UCSD-AML1 (cell line): ENCODE results near the gene UTP14A.
"Not testable (repeated sequence)": the region's sequence is repeated elsewhere in the genome, so short reads cannot be mapped to it uniquely, and the experiment has no call there.

Experiments
- DNase-seq: peaks from one replicate; lab custom pipeline; 2025; ENCODE audit not compliant: unreplicated experiment; lab: John Stamatoyannopoulos, UW

The UTP14A gene

GRCh38 chrX:129905787-129906580 lies at the start of gene UTP14A:
Gene UTP14A, plus strand, starts transcription at chrX:129906164. Its CDS starts 47 bp downstream, at chrX:129906211.
- DNase-seq, result peak; percentile 82

- not testable (repeated sequence) for DNase-seq
Measured at GRCh38 chrX:129859134-129859533, 46.8 kb upstream of the UTP14A start.

- DNase-seq, result not testable (repeated sequence)
Measured at GRCh38 chrX:129866321-129866720, 39.6 kb upstream of the UTP14A start.

- DNase-seq, result no peak
Measured at GRCh38 chrX:129872524-129872923, 33.4 kb upstream of the UTP14A start.

GRCh38 chrX:129875669-129876068 lies 30.3 kb upstream of the UTP14A start:
- no peak for DNase-seq

- DNase-seq, result no peak
Measured at GRCh38 chrX:129876771-129877305, 29.1 kb upstream of the UTP14A start.

GRCh38 chrX:129877401-129877800 lies 28.6 kb upstream of the UTP14A start:
- DNase-seq, result no peak

- no peak for DNase-seq
Measured at GRCh38 chrX:129900054-129900453, 5.9 kb upstream of the UTP14A start.

GRCh38 chrX:129908636-129909035 lies 2.7 kb downstream of the UTP14A start:
- no peak for DNase-seq

- peak; percentile 53 for DNase-seq
Measured at GRCh38 chrX:129925305-129926092, 19.5 kb downstream of the UTP14A start.

GRCh38 chrX:129930941-129931410 lies 25.0 kb downstream of the UTP14A start:
- DNase-seq, result no peak

- peak; percentile 86 for DNase-seq
Measured at GRCh38 chrX:129931411-129932015, 25.5 kb downstream of the UTP14A start.

GRCh38 chrX:129932016-129932820 lies 26.3 kb downstream of the UTP14A start:
- DNase-seq, result peak; percentile 79

- no peak for DNase-seq
Measured at GRCh38 chrX:129932821-129933321, 26.9 kb downstream of the UTP14A start.

GRCh38 chrX:129933700-129934099 lies 27.7 kb downstream of the UTP14A start:
- DNase-seq, result no peak

GRCh38 chrX:129934461-129934860 lies 28.5 kb downstream of the UTP14A start:
- no peak for DNase-seq

GRCh38 chrX:129934952-129935351 lies 29.0 kb downstream of the UTP14A start:
- no peak for DNase-seq

GRCh38 chrX:129938081-129938480 lies 32.1 kb downstream of the UTP14A start:
- DNase-seq, result no peak

GRCh38 chrX:129939986-129940385 lies 34.0 kb downstream of the UTP14A start:
- DNase-seq, result no peak

- DNase-seq, result no peak
Measured at GRCh38 chrX:129940721-129941120, 34.8 kb downstream of the UTP14A start.
